Measurements from ENCODE around the gene PLEKHG4.

The PLEKHG4 gene

GRCh38 chr16:67305216-67306071 lies 26.1 kb downstream of the PLEKHG4 start:
- Histone ChIP-seq H3K9ac (ENCODE audit: low read depth in 1 of 2, low read length in 2 of 2) (no peak overlapping the region), H3K27me3 (ENCODE audit: control insufficient read depth in 1 of 2, insufficient read depth in 2 of 2, low read length in 2 of 2) (no peaks in the 10 kb centered on the region), H3K9me3 (ENCODE audit: control insufficient read depth in 1 of 2, low read length in 2 of 2) (no peaks in the 10 kb centered on the region), H3K4me3 (ENCODE audit: low read depth in 1 of 2, low read length in 2 of 2) (no peak overlapping the region), H3K36me3 (ENCODE audit: control insufficient read depth in 1 of 2, insufficient read depth in 2 of 2, low read length in 2 of 2) (no peaks in the 10 kb centered on the region), H3K4me1 (ENCODE audit: control insufficient read depth in 1 of 2, insufficient read depth in 2 of 2, low read length in 2 of 2) (no peaks in the 10 kb centered on the region), H3K27ac (ENCODE audit: low read depth, low read length) (no peak overlapping the region)

- no peaks in the 10 kb centered on the region for H3K27me3 ChIP-seq (ENCODE audit: control insufficient read depth in 1 of 2, insufficient read depth in 2 of 2, low read length in 2 of 2)
- no peak overlapping the region for H3K4me3 ChIP-seq (ENCODE audit: low read depth in 1 of 2, low read length in 2 of 2)
- H3K9ac ChIP-seq (ENCODE audit: low read depth in 1 of 2, low read length in 2 of 2) = no peak overlapping the region
- no peak overlapping the region for H3K27ac ChIP-seq (ENCODE audit: low read depth, low read length)
- H3K36me3 ChIP-seq (ENCODE audit: control insufficient read depth in 1 of 2, insufficient read depth in 2 of 2, low read length in 2 of 2) = no peaks in the 10 kb centered on the region
- H3K4me1 ChIP-seq (ENCODE audit: control insufficient read depth in 1 of 2, insufficient read depth in 2 of 2, low read length in 2 of 2) = no peaks in the 10 kb centered on the region
- no peaks in the 10 kb centered on the region for H3K9me3 ChIP-seq (ENCODE audit: control insufficient read depth in 1 of 2, low read length in 2 of 2)
Measured at GRCh38 chr16:67310561-67310960, 31.2 kb downstream of the PLEKHG4 start.

- Histone ChIP-seq H3K27me3 (ENCODE audit: control insufficient read depth in 1 of 2, insufficient read depth in 2 of 2, low read length in 2 of 2) (no peaks in the 10 kb centered on the region), H3K4me3 (ENCODE audit: low read depth in 1 of 2, low read length in 2 of 2) (no peak overlapping the region), H3K9ac (ENCODE audit: low read depth in 1 of 2, low read length in 2 of 2) (no peak overlapping the region), H3K4me1 (ENCODE audit: control insufficient read depth in 1 of 2, insufficient read depth in 2 of 2, low read length in 2 of 2) (no peaks in the 10 kb centered on the region), H3K27ac (ENCODE audit: low read depth, low read length) (peak overlapping the region; percentile 28), H3K36me3 (ENCODE audit: control insufficient read depth in 1 of 2, insufficient read depth in 2 of 2, low read length in 2 of 2) (no peaks in the 10 kb centered on the region), H3K9me3 (ENCODE audit: control insufficient read depth in 1 of 2, low read length in 2 of 2) (no peaks in the 10 kb centered on the region)
Measured at GRCh38 chr16:67311607-67312488, 32.5 kb downstream of the PLEKHG4 start.

- no peak overlapping the region for H3K4me3 ChIP-seq (ENCODE audit: low read depth in 1 of 2, low read length in 2 of 2)
- no peaks in the 10 kb centered on the region for H3K27me3 ChIP-seq (ENCODE audit: control insufficient read depth in 1 of 2, insufficient read depth in 2 of 2, low read length in 2 of 2)
- H3K9ac ChIP-seq (ENCODE audit: low read depth in 1 of 2, low read length in 2 of 2) = no peak overlapping the region
- no peaks in the 10 kb centered on the region for H3K36me3 ChIP-seq (ENCODE audit: control insufficient read depth in 1 of 2, insufficient read depth in 2 of 2, low read length in 2 of 2)
- no peaks in the 10 kb centered on the region for H3K9me3 ChIP-seq (ENCODE audit: control insufficient read depth in 1 of 2, low read length in 2 of 2)
- no peak overlapping the region for H3K27ac ChIP-seq (ENCODE audit: low read depth, low read length)
- H3K4me1 ChIP-seq (ENCODE audit: control insufficient read depth in 1 of 2, insufficient read depth in 2 of 2, low read length in 2 of 2) = no peaks in the 10 kb centered on the region
Measured at GRCh38 chr16:67312719-67313118, 33.4 kb downstream of the PLEKHG4 start.

GRCh38 chr16:67317853-67318252 lies 38.5 kb downstream of the PLEKHG4 start:
- H3K27ac ChIP-seq (ENCODE audit: low read depth, low read length) = no peak overlapping the region
- no peaks in the 10 kb centered on the region for H3K9me3 ChIP-seq (ENCODE audit: control insufficient read depth in 1 of 2, low read length in 2 of 2)
- no peak overlapping the region for H3K9ac ChIP-seq (ENCODE audit: low read depth in 1 of 2, low read length in 2 of 2)
- H3K4me1 ChIP-seq (ENCODE audit: control insufficient read depth in 1 of 2, insufficient read depth in 2 of 2, low read length in 2 of 2) = no peaks in the 10 kb centered on the region
- peaks cover 0 to 5% of the 10 kb centered on the region in 2 donors for H3K27me3 ChIP-seq (ENCODE audit: control insufficient read depth in 1 of 2, insufficient read depth in 2 of 2, low read length in 2 of 2)
- H3K36me3 ChIP-seq (ENCODE audit: control insufficient read depth in 1 of 2, insufficient read depth in 2 of 2, low read length in 2 of 2) = no peaks in the 10 kb centered on the region
- H3K4me3 ChIP-seq (ENCODE audit: low read depth in 1 of 2, low read length in 2 of 2) = no peak overlapping the region

- no peaks in the 10 kb centered on the region for H3K9me3 ChIP-seq (ENCODE audit: control insufficient read depth in 1 of 2, low read length in 2 of 2)
- H3K4me3 ChIP-seq (ENCODE audit: low read depth in 1 of 2, low read length in 2 of 2) = peak overlapping the region; percentile 61 to 67
- no peaks in the 10 kb centered on the region for H3K36me3 ChIP-seq (ENCODE audit: control insufficient read depth in 1 of 2, insufficient read depth in 2 of 2, low read length in 2 of 2)
- H3K4me1 ChIP-seq (ENCODE audit: control insufficient read depth in 1 of 2, insufficient read depth in 2 of 2, low read length in 2 of 2) = peaks cover 5 to 7% of the 10 kb centered on the region in 2 donors
- peak overlapping the region; percentile 12 to 59 for H3K9ac ChIP-seq (ENCODE audit: low read depth in 1 of 2, low read length in 2 of 2)
- H3K27ac ChIP-seq (ENCODE audit: low read depth, low read length) = no peak overlapping the region
- peaks cover 3 to 8% of the 10 kb centered on the region in 2 donors for H3K27me3 ChIP-seq (ENCODE audit: control insufficient read depth in 1 of 2, insufficient read depth in 2 of 2, low read length in 2 of 2)
Measured at GRCh38 chr16:67326115-67326471, 46.8 kb downstream of the PLEKHG4 start.

- Histone ChIP-seq H3K36me3 (ENCODE audit: control insufficient read depth in 1 of 2, insufficient read depth in 2 of 2, low read length in 2 of 2) (no peaks in the 10 kb centered on the region), H3K9me3 (ENCODE audit: control insufficient read depth in 1 of 2, low read length in 2 of 2) (no peaks in the 10 kb centered on the region), H3K4me3 (ENCODE audit: low read depth in 1 of 2, low read length in 2 of 2) (peak within 1 kb of the TSS; percentile 61 to 67), H3K27ac (ENCODE audit: low read depth, low read length) (no peak within 1 kb of the TSS), H3K27me3 (ENCODE audit: control insufficient read depth in 1 of 2, insufficient read depth in 2 of 2, low read length in 2 of 2) (peaks cover 3 to 8% of the 10 kb centered on the region in 2 donors), H3K4me1 (ENCODE audit: control insufficient read depth in 1 of 2, insufficient read depth in 2 of 2, low read length in 2 of 2) (peaks cover 5 to 7% of the 10 kb centered on the region in 2 donors), H3K9ac (ENCODE audit: low read depth in 1 of 2, low read length in 2 of 2) (peak within 1 kb of the TSS; percentile 12 to 59)
Measured at GRCh38 chr16:67326472-67327309, 47.4 kb downstream of the PLEKHG4 start, which contains the start of the genes KCTD19 and LRRC36. Gene KCTD19 (minus strand): TSS chr16:67326741. CDS start chr16:67326707, 34 bp downstream. Gene LRRC36 (plus strand): TSS chr16:67326815. CDS start chr16:67326863, 48 bp downstream.

GRCh38 chr16:67327743-67328142 lies 48.4 kb downstream of the PLEKHG4 start:
- Histone ChIP-seq H3K9me3 (ENCODE audit: control insufficient read depth in 1 of 2, low read length in 2 of 2) (no peaks in the 10 kb centered on the region), H3K9ac (ENCODE audit: low read depth in 1 of 2, low read length in 2 of 2) (no peak overlapping the region), H3K27me3 (ENCODE audit: control insufficient read depth in 1 of 2, insufficient read depth in 2 of 2, low read length in 2 of 2) (peaks cover 3 to 8% of the 10 kb centered on the region in 2 donors), H3K27ac (ENCODE audit: low read depth, low read length) (no peak overlapping the region), H3K36me3 (ENCODE audit: control insufficient read depth in 1 of 2, insufficient read depth in 2 of 2, low read length in 2 of 2) (no peaks in the 10 kb centered on the region), H3K4me3 (ENCODE audit: low read depth in 1 of 2, low read length in 2 of 2) (no peak overlapping the region), H3K4me1 (ENCODE audit: control insufficient read depth in 1 of 2, insufficient read depth in 2 of 2, low read length in 2 of 2) (peaks cover 5 to 7% of the 10 kb centered on the region in 2 donors)

GRCh38 chr16:67329901-67330300 lies 50.6 kb downstream of the PLEKHG4 start:
- Histone ChIP-seq H3K4me3 (ENCODE audit: low read depth in 1 of 2, low read length in 2 of 2) (no peak overlapping the region), H3K27me3 (ENCODE audit: control insufficient read depth in 1 of 2, insufficient read depth in 2 of 2, low read length in 2 of 2) (peaks cover 3% of the 10 kb centered on the region in 2 donors), H3K9ac (ENCODE audit: low read depth in 1 of 2, low read length in 2 of 2) (no peak overlapping the region), H3K36me3 (ENCODE audit: control insufficient read depth in 1 of 2, insufficient read depth in 2 of 2, low read length in 2 of 2) (no peaks in the 10 kb centered on the region), H3K4me1 (ENCODE audit: control insufficient read depth in 1 of 2, insufficient read depth in 2 of 2, low read length in 2 of 2) (peaks cover 5 to 7% of the 10 kb centered on the region in 2 donors), H3K9me3 (ENCODE audit: control insufficient read depth in 1 of 2, low read length in 2 of 2) (no peaks in the 10 kb centered on the region), H3K27ac (ENCODE audit: low read depth, low read length) (no peak overlapping the region)

Measured in duodenal mucosa (tissue), 2 donors.